ENCODE data around the gene FGF14. TPM values are rescaled to one million over a fixed set of nuclear protein-coding genes. Genes with fewer than 3 reads are reported as not detected.

The FGF14 gene
- total and polyA plus RNA-seq, 2 donors, result 0.20 to 4.5 TPM

- WGBS, result 90% methylated on average over 2 of the region's 2 CpGs
- no peak overlapping the region for H3K4me3 ChIP-seq (ENCODE audit: low read depth, low read length)
- H3K36me3 ChIP-seq (ENCODE audit: insufficient read depth), result no peaks in the 10 kb centered on the region
- DNase-seq (ENCODE audit: extremely low spot score), result no peak
- H3K4me1 ChIP-seq (ENCODE audit: insufficient read depth), result no peaks in the 10 kb centered on the region
- no peak overlapping the region for H3K27ac ChIP-seq (ENCODE audit: low read depth)
These were observed 655.3 kb downstream of the FGF14 start for GRCh38 chr13:101746513-101746912.

DNA sequence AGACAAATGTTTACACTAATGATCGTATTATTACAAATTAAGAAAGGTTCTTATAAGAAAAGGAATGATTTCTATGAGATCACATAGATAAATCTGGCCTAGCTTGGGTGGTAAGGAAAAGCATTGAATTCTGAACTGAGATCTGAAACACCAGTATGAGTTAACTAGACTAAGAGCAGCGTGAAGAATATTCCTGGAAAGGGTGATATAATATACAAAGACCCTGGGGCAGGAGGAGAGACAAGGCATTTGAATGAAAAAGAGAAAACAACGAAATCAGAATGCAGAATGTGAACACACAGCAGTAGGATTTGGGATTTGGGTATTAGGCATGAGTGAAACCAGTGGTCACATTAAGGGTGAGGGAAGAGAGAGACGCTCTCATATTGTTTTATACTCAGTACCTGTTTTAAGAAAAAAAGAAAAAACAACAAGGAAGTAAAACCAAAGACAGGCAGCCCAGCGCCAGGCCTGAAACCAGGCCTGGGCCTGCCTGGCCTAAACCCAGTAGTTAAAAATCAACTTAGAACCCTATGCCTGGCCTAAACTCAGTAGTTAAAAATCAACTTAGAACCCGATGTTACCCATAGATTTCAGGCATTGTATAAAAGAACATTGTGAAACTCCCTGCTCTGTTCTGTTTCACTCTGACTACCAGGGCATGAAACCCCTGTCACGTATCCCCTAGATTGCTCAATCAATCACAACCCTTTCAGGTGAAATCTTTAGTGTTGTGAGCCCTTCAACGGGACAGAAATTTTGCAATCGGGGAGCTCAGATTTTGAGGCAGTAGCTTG, 662.3 kb downstream of the FGF14 start:
- no peak overlapping the region for H3K4me3 ChIP-seq (ENCODE audit: low read depth, low read length)
- 85% methylated on average over 9 of the region's 9 CpGs for WGBS
- no peak for DNase-seq (ENCODE audit: extremely low spot score)
- H3K4me1 ChIP-seq (ENCODE audit: insufficient read depth), result no peaks in the 10 kb centered on the region
- H3K27ac ChIP-seq (ENCODE audit: low read depth), result no peak overlapping the region
- H3K36me3 ChIP-seq (ENCODE audit: insufficient read depth), result no peaks in the 10 kb centered on the region

DNA sequence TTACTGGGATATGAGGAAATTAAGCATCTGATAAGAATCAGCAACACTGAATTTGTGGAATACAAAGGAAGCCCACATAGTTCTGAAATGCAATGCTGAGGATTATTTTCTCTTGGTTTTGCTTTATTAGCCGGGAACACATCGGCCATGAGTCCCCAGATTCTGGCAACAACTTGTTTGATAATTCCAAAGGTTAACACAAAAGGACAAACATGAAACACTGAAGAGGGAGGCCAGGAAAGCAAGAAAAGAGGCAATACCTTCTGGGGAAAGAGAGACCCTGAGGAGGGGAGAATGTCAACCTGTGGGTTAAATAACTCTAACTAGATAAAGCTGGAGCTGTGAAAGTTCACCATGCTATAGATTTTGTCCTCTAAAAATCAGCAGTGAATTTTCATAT, 663.5 kb downstream of the FGF14 start:
- no peak for DNase-seq (ENCODE audit: extremely low spot score)
- 77% methylated on average over 2 of the region's 2 CpGs for whole genome bisulfite sequencing

DNA sequence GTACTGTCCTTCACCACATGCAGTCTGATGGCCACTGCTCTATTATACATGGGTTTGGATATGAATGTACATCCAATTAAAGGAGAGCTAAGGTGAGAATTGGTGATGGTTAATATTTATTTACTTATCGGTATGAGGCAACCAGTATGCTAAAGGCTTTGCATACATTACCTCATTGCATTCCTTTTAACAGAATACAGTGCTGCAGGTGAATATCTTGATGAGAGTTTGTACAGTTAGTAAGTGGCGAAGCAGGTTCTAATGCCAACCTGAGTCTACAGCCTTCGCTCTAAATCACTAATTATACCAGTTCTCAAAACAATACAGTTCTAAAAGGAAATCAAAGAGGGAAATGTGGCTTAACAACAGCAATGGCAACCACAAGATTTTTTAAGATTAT, 665.3 kb downstream of the FGF14 start:
- DNase-seq (ENCODE audit: extremely low spot score), result no peak
- Histone ChIP-seq H3K27ac (ENCODE audit: low read depth) (no peak overlapping the region), H3K4me1 (ENCODE audit: insufficient read depth) (no peaks in the 10 kb centered on the region), H3K4me3 (ENCODE audit: low read depth, low read length) (no peak overlapping the region), H3K36me3 (ENCODE audit: insufficient read depth) (no peaks in the 10 kb centered on the region)
- WGBS, result 60% methylated on average over 3 of the region's 3 CpGs

More for the DNA sequence above, 663.5 kb downstream of the FGF14 start:
- H3K4me1 ChIP-seq (ENCODE audit: insufficient read depth), result no peaks in the 10 kb centered on the region
- no peak overlapping the region for H3K4me3 ChIP-seq (ENCODE audit: low read depth, low read length)
- no peak overlapping the region for H3K27ac ChIP-seq (ENCODE audit: low read depth)
- H3K36me3 ChIP-seq (ENCODE audit: insufficient read depth), result no peaks in the 10 kb centered on the region

DNA sequence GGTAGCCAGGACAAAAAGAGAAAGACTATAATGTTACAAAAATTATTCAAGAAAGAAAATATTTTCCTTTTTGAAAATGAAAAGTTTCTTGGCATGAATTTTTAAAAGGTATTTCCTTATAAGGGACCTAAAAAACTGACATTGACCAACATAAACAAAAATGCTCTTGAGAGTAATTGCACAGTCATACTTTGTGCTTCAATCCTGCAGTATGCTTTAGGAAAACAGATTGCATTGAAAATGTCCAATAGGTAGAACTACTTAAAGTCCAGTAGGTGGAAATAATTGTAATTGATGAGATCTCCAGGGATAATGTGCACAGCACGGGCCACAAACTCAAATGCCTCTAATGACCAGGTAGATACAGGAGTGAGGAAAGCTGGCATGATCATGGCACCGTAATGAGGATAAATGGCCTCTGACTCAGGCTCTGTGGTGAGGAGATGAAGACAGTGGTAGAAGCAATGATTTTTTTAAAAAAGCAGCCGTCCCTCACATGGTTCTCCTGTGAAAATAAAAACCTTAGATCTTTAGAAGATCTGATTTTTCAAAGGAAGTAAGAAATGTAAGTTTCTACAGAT, 671.3 kb downstream of the FGF14 start:
- Histone ChIP-seq H3K27ac (ENCODE audit: low read depth) (no peak overlapping the region), H3K4me3 (ENCODE audit: low read depth, low read length) (no peak overlapping the region), H3K36me3 (ENCODE audit: insufficient read depth) (no peaks in the 10 kb centered on the region), H3K4me1 (ENCODE audit: insufficient read depth) (no peaks in the 10 kb centered on the region)
- DNase-seq (ENCODE audit: extremely low spot score), result no peak
- whole genome bisulfite sequencing, result 85% methylated on average over 3 of the region's 3 CpGs

DNA sequence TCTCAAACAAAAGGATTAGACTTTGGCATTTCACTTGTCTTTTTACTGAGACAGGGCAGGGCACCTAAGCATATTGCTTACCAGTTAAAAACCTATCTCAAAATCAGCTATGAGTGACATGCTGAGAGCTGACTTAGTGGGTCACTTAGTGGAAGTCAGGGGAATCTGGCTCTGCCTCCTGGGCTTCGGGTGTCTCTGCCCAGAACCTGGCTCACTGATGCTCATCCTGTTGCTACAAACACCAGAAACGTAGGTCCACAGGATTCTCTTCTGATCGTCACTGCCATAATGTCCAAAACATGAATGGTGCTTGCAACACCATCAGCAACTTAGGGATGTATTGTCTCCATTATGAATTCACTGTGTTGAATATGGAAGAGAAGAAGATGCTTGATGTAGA, 673.2 kb downstream of the FGF14 start:
- H3K36me3 ChIP-seq (ENCODE audit: insufficient read depth), result no peaks in the 10 kb centered on the region
- WGBS, result 66% methylated on average over 3 of the region's 3 CpGs
- no peak for DNase-seq (ENCODE audit: extremely low spot score)
- H3K27ac ChIP-seq (ENCODE audit: low read depth), result no peak overlapping the region
- no peak overlapping the region for H3K4me3 ChIP-seq (ENCODE audit: low read depth, low read length)
- no peaks in the 10 kb centered on the region for H3K4me1 ChIP-seq (ENCODE audit: insufficient read depth)

- no peaks in the 10 kb centered on the region for H3K36me3 ChIP-seq (ENCODE audit: insufficient read depth)
- H3K27ac ChIP-seq (ENCODE audit: low read depth), result no peak overlapping the region
- no peaks in the 10 kb centered on the region for H3K4me1 ChIP-seq (ENCODE audit: insufficient read depth)
- DNase-seq (ENCODE audit: extremely low spot score), result no peak
- no peak overlapping the region for H3K4me3 ChIP-seq (ENCODE audit: low read depth, low read length)
These were observed 673.8 kb downstream of the FGF14 start for GRCh38 chr13:101728021-101728420.

DNA sequence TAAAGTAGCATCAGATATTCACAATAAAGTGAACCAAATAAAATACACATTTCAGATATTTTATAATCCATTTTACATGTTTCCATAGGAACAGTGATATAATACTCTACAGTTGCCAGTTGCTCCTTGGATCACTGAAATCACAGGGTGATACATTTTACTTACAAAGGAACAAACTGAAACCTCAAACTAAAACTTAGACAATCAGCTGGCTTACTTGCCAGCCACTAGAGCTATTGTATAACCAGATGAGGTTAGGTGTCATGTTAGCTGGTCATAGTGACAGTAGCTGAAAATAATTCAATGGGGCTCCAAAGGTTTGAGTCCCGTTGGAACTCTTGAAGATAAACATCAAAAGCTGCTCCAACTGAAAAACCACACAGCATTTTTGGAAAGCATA, 674.7 kb downstream of the FGF14 start:
- WGBS, result 28% methylated on average over 1 of the region's 1 CpG
- Histone ChIP-seq H3K36me3 (ENCODE audit: insufficient read depth) (no peaks in the 10 kb centered on the region), H3K4me3 (ENCODE audit: low read depth, low read length) (no peak overlapping the region), H3K4me1 (ENCODE audit: insufficient read depth) (no peaks in the 10 kb centered on the region), H3K27ac (ENCODE audit: low read depth) (no peak overlapping the region)
- DNase-seq (ENCODE audit: extremely low spot score), result no peak

- no peaks in the 10 kb centered on the region for H3K4me1 ChIP-seq (ENCODE audit: insufficient read depth)
- 86% methylated on average over 2 of the region's 2 CpGs for WGBS
- no peak overlapping the region for H3K27ac ChIP-seq (ENCODE audit: low read depth)
- no peak overlapping the region for H3K4me3 ChIP-seq (ENCODE audit: low read depth, low read length)
- DNase-seq (ENCODE audit: extremely low spot score), result no peak
- H3K36me3 ChIP-seq (ENCODE audit: insufficient read depth), result no peaks in the 10 kb centered on the region
These were observed 675.2 kb downstream of the FGF14 start for GRCh38 chr13:101726681-101727080.

DNA sequence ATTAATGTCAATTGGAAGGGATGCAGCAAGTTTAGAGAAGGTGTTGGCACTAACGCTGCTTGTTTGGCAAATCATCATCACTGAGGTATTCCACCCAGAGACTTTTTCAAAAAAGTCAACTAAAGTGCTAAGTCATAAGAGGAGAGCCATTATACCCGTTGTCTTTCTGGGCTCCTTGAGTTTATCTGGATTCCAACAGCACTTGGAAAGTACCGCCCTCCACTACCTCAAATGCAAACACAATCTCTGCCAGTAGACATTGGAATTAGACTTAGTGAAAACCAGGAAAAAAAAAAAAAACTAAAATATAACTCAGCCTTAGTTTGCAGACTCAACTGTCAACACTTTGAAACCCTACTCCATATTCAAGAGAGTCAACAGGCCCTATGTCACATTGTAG, 683.4 kb downstream of the FGF14 start:
- no peak overlapping the region for H3K27ac ChIP-seq (ENCODE audit: low read depth)
- no peaks in the 10 kb centered on the region for H3K4me1 ChIP-seq (ENCODE audit: insufficient read depth)
- no peak for DNase-seq (ENCODE audit: extremely low spot score)
- no peak overlapping the region for H3K4me3 ChIP-seq (ENCODE audit: low read depth, low read length)
- H3K36me3 ChIP-seq (ENCODE audit: insufficient read depth), result no peaks in the 10 kb centered on the region
- WGBS, result 87% methylated on average over 3 of the region's 3 CpGs

GRCh38 chr13:101717353-101717752, 684.5 kb downstream of the FGF14 start:
- H3K4me3 ChIP-seq (ENCODE audit: low read depth, low read length), result no peak overlapping the region
- WGBS, result 71% methylated on average over 10 of the region's 10 CpGs
- H3K27ac ChIP-seq (ENCODE audit: low read depth), result no peak overlapping the region
- H3K36me3 ChIP-seq (ENCODE audit: insufficient read depth), result no peaks in the 10 kb centered on the region
- DNase-seq (ENCODE audit: extremely low spot score), result no peak
- H3K4me1 ChIP-seq (ENCODE audit: insufficient read depth), result no peaks in the 10 kb centered on the region

DNA sequence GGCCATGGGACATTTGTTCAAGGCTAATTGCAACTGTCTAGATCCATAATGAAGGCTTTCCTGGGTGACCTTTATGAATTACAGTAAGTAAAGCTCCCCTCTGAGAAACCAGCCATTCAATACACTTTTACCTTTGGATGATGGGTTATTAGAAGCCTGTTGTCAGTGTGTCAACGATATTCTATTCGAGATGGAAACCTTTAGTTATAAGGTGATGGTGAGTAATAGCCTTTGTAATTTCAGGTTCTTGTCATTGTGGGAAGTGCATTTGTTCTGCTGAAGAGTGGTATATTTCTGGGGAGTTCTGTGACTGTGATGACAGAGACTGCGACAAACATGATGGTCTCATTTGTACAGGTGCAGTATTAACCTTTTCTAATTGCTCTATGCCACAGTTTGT, 687.7 kb downstream of the FGF14 start:
- H3K4me3 ChIP-seq (ENCODE audit: low read depth, low read length), result no peak overlapping the region
- H3K27ac ChIP-seq (ENCODE audit: low read depth), result no peak overlapping the region
- 95% methylated on average over 3 of the region's 3 CpGs for WGBS
- H3K4me1 ChIP-seq (ENCODE audit: insufficient read depth), result no peaks in the 10 kb centered on the region
- DNase-seq (ENCODE audit: extremely low spot score), result no peak
- no peaks in the 10 kb centered on the region for H3K36me3 ChIP-seq (ENCODE audit: insufficient read depth)

DNA sequence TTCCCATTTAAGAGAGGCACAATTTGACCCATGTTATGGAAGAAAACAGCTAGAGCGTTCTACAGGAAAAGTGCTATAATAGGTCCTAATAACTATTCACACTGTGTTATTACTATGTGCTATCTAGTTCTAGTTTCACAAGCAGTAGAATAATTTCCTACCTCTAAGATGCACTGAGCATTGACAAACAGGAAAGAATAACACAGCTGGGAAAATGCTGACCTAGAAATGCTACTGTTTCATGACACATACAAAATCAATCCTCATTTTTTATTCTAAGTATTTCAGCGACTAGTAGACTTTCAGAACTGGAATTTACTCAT, 689.9 kb downstream of the FGF14 start:
- Histone ChIP-seq H3K36me3 (ENCODE audit: insufficient read depth) (no peaks in the 10 kb centered on the region), H3K4me1 (ENCODE audit: insufficient read depth) (no peaks in the 10 kb centered on the region), H3K4me3 (ENCODE audit: low read depth, low read length) (no peak overlapping the region), H3K27ac (ENCODE audit: low read depth) (no peak overlapping the region)
- WGBS, result 81% methylated on average over 2 of the region's 2 CpGs
- no peak for DNase-seq (ENCODE audit: extremely low spot score)

DNA sequence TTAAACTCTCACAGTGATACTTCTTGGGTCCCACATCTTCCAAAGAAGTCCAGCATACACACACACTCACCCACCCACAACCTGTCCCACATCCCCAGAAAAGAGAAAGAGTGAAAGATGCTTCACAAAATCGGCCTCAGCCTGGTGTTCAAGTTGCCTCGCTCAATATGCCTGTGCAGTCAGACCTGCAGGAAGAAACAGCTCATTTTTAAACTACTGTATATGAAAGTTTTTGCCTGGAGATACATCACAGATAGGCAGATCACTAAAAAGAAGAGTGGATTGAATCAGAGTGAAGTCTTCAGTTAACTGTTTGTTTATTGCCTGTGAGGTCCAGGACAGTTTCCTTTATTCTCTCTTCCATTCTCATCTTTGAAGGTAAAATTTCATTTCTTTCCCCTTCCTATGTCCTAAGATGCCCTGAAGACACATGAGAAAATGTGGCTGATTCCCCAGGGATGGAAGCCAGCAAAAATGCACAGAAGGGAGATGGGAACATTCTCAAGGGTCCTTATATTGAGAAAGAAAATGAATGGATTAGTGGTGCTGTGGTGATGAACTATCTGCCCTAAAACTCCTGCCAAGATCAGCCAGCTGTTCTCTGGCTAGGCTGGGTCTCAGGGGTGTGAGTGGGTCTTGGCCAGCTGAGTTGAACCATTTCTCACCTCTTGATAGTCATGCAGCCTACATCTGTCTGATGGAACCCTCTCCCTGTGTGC, 690.4 kb downstream of the FGF14 start:
- no peak overlapping the region for H3K4me3 ChIP-seq (ENCODE audit: low read depth, low read length)
- H3K4me1 ChIP-seq (ENCODE audit: insufficient read depth), result no peaks in the 10 kb centered on the region
- no peak overlapping the region for H3K27ac ChIP-seq (ENCODE audit: low read depth)
- no peak for DNase-seq (ENCODE audit: extremely low spot score)
- H3K36me3 ChIP-seq (ENCODE audit: insufficient read depth), result no peaks in the 10 kb centered on the region
- 88% methylated on average over 2 of the region's 2 CpGs for WGBS

Measured in urinary bladder (tissue), 4 donors.